8988T (cell line): ENCODE results near the gene CLDN9.

Experiments
- DNase-seq: peaks from one replicate; pipeline ENCODE4 v3.0.0; 2011

The CLDN9 gene

GRCh38 chr16:3012828-3013420, at the start of gene CLDN9:
Gene CLDN9, plus strand, starts transcription at chr16:3012923. Its CDS starts 440 bp downstream, at chr16:3013363.
- no peak for DNase-seq

- no peak for DNase-seq
Measured at GRCh38 chr16:2963074-2963722, 49.5 kb upstream of the CLDN9 start.

- DNase-seq = peak; percentile 94
Measured at GRCh38 chr16:2963723-2964474, 48.8 kb upstream of the CLDN9 start, which contains the start of gene KREMEN2. Gene KREMEN2, plus strand, starts transcription at chr16:2964275. Its CDS starts 246 bp downstream, at chr16:2964521.

GRCh38 chr16:2964475-2965336, 48.0 kb upstream of the CLDN9 start:
- DNase-seq = peak; percentile 98

- DNase-seq = no peak
Measured at GRCh38 chr16:2966043-2966807, 46.5 kb upstream of the CLDN9 start.

GRCh38 chr16:2966808-2967191, 45.9 kb upstream of the CLDN9 start:
- no peak for DNase-seq

GRCh38 chr16:2967211-2967631, 45.5 kb upstream of the CLDN9 start:
- DNase-seq = no peak

GRCh38 chr16:2967721-2968161, 45.0 kb upstream of the CLDN9 start:
- DNase-seq = no peak

GRCh38 chr16:2968368-2968737, 44.4 kb upstream of the CLDN9 start:
- DNase-seq = no peak

GRCh38 chr16:2968738-2969544, 43.8 kb upstream of the CLDN9 start, which contains the start of gene PAQR4:
Gene PAQR4, plus strand, starts transcription at chr16:2969348. Its CDS starts 327 bp downstream, at chr16:2969675.
- DNase-seq = peak; percentile 95

GRCh38 chr16:2969545-2970521, 42.9 kb upstream of the CLDN9 start:
- DNase-seq = peak; percentile 77

GRCh38 chr16:2970563-2970962, 42.2 kb upstream of the CLDN9 start:
- DNase-seq = no peak

GRCh38 chr16:2971134-2971984, 41.4 kb upstream of the CLDN9 start:
- DNase-seq = no peak

- no peak for DNase-seq
Measured at GRCh38 chr16:2971985-2972784, 40.5 kb upstream of the CLDN9 start.

- no peak for DNase-seq
Measured at GRCh38 chr16:2973093-2973492, 39.6 kb upstream of the CLDN9 start.

- no peak for DNase-seq
Measured at GRCh38 chr16:2973605-2974318, 39.0 kb upstream of the CLDN9 start.

- no peak for DNase-seq
Measured at GRCh38 chr16:2974319-2975056, 38.2 kb upstream of the CLDN9 start.
